Left ventricle myocardium inferior (tissue), 1 donor: Measurements from ENCODE around the gene GTF3C1. TPM values are rescaled to one million over a fixed set of nuclear protein-coding genes. Genes with fewer than 3 reads are reported as not detected.

ENCODE experiments used
- DNase-seq: peaks from one replicate; pipeline ENCODE4 v3.0.0-alpha.2; 2020
- H3K27ac ChIP-seq: fragments of 200-600 bp; replicated peaks from 2 replicates; pipeline ENCODE4 v1.8.0; 2021
- H3K27me3 ChIP-seq: fragments of 200-600 bp; 2 replicates; pipeline ENCODE4 v1.8.0; 2021; ENCODE audit warnings: low read depth
- H3K36me3 ChIP-seq: fragments of 200-600 bp; 2 replicates; pipeline ENCODE4 v1.8.0; 2021
- H3K4me1 ChIP-seq: fragments of 200-600 bp; 2 replicates; pipeline ENCODE4 v1.8.0; 2021
- H3K4me3 ChIP-seq: fragments of 200-600 bp; 2 replicates; pipeline ENCODE4 v1.8.0; 2021; ENCODE audit warnings: mild to moderate bottlenecking, moderate library complexity
- H3K9me3 ChIP-seq: fragments of 200-600 bp; replicated peaks from 2 replicates; pipeline ENCODE4 v1.8.0; 2021
- intact Hi-C: fragments of 100-400 bp; cut with micrococcal nuclease; formaldehyde crosslinking; loops from one replicate; pipeline ENCODE4 v1.11.0; 2022
- total RNA-seq: library from RNA; stranded (reverse); fragmentation: NEBNext Ultra II Directional; extraction: Animal tissue kit (Norgen Biotek cat#: 25700); gene quantifications from one replicate; pipeline ENCODE4 v1.2.1, GENCODE V29; 2021
- TF ChIP-seq, protein P1 (sequence below): fragments of 200-600 bp; IDR thresholded peaks from 2 replicates; pipeline ENCODE4 v1.8.0; 2021; ENCODE audit warnings: antibody characterized with exemption, mild to moderate bottlenecking, borderline replicate concordance
- donor health status: DM: no; HTN: yes; CAD: no; lungs with severe emphysema.

GTF3C1 gene
- total RNA-seq, 1 donor from 2014 or later = 46.9 TPM

DNA sequence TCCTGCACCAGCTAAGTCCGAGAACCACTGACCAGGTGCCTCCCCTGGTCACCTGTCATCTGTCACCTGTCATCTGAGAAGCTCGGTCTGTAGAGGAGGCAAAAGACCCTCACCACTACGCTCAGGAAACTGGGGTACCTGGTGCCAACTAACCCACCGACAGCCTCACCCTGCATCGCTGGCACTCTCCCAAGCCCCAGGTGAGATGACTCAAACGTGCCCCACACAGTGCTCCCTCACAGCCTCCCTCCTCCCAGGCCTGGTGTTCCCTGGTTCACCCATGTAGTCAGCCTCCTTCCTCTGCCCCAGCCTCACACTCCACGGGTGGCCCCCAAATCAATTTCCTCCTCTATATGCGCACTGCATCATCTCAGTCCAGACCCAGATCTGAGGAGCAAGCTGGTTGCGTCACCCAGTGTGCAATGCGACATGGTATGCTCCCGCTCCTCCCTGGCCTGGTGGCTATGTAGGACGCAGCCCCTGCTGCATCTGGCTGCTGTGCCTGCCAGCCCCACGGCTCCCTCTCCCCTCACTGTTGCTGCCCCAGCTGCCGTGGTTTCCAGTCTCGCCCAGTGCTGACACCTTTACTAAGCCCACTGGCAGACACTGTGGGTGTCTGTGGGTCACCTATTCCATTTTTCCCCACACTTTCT is 68.3 kb downstream of the GTF3C1 start:
- Histone ChIP-seq H3K36me3 (peaks cover 100% of the 10 kb centered on the region), H3K27ac (no peak overlapping the region), H3K4me1 (no peaks in the 10 kb centered on the region), H3K27me3 (no peaks in the 10 kb centered on the region), H3K9me3 (no peaks in the 10 kb centered on the region), H3K4me3 (no peak overlapping the region)
- TF ChIP-seq, protein P1, sequence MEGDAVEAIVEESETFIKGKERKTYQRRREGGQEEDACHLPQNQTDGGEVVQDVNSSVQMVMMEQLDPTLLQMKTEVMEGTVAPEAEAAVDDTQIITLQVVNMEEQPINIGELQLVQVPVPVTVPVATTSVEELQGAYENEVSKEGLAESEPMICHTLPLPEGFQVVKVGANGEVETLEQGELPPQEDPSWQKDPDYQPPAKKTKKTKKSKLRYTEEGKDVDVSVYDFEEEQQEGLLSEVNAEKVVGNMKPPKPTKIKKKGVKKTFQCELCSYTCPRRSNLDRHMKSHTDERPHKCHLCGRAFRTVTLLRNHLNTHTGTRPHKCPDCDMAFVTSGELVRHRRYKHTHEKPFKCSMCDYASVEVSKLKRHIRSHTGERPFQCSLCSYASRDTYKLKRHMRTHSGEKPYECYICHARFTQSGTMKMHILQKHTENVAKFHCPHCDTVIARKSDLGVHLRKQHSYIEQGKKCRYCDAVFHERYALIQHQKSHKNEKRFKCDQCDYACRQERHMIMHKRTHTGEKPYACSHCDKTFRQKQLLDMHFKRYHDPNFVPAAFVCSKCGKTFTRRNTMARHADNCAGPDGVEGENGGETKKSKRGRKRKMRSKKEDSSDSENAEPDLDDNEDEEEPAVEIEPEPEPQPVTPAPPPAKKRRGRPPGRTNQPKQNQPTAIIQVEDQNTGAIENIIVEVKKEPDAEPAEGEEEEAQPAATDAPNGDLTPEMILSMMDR = no peak
- DNase-seq = no peak
- intact Hi-C loops = no loop called here

DNA sequence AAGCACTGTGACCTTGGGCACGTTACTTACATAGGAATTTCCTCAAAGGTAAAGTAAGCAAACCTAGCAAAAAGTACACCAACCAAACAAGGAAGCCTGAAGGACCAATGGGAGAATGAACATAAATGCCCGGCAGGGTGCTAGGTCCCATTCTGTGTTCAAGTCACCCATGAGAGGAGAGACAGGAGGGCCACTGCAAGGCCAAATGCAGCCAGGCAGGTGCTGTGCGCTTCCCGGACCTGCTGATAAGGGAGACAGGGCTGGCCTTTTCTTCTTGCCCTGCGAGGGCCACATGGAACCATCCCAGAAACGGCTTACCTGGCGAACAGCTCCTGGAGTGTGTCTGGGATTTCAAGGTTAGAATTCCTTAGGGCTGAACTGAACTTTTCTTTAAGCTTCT is 69.0 kb downstream of the GTF3C1 start:
- intact Hi-C loops = no loop called here
- Histone ChIP-seq H3K36me3 (peaks cover 100% of the 10 kb centered on the region), H3K9me3 (no peaks in the 10 kb centered on the region), H3K27ac (no peak overlapping the region), H3K4me3 (no peak overlapping the region), H3K4me1 (no peaks in the 10 kb centered on the region), H3K27me3 (no peaks in the 10 kb centered on the region)
- DNase-seq = no peak
- TF ChIP-seq, protein P1 = no peak

DNA sequence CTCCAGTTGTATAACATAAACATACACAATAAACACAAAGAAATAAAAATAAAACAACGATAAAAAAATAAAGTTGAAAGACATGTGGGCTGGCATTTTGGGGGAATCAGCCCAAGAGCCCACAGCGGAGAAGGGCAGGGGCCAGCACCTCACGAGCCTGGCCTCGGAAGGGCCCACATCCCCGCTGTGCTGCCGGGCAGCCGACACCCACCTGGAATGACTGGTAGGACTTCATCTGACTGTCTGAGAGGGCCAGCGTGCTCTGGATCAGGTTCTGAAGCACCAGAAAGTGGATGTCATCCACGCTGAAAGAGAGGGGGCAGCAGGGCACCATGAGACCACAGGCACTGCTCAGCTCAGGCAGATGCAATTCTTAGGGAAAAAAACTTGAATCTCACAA is 73.5 kb downstream of the GTF3C1 start:
- peaks cover 1% of the 10 kb centered on the region for H3K4me1 ChIP-seq
- peaks cover 99% of the 10 kb centered on the region for H3K36me3 ChIP-seq
- TF ChIP-seq, protein P1 = no peak
- H3K4me3 ChIP-seq = no peak overlapping the region
- H3K9me3 ChIP-seq = no peaks in the 10 kb centered on the region
- no peak for DNase-seq
- intact Hi-C loops = no loop called here
- no peak overlapping the region for H3K27ac ChIP-seq
- no peaks in the 10 kb centered on the region for H3K27me3 ChIP-seq

DNA sequence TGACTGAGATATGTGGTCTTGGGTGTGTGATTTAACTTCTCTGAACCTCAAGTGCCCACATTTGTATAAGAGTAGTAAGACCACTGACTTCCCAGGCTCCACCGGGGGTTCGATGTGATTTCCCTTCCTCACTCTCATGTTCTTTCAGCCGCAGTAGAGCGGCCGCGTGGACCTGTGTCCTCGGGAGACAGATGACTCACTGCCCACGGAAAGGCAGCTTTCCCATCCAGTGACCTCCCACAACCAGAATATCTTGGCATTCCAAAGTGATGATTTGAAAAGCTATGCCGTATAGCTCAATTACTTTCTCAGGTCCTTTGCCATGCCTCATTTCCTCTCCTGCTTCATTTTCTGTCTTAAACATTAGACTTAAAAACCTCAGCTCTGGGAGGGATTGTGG is 74.2 kb downstream of the GTF3C1 start:
- Histone ChIP-seq H3K27ac (no peak overlapping the region), H3K36me3 (peaks cover 99% of the 10 kb centered on the region)
- TF ChIP-seq, protein P1 = no peak

DNA sequence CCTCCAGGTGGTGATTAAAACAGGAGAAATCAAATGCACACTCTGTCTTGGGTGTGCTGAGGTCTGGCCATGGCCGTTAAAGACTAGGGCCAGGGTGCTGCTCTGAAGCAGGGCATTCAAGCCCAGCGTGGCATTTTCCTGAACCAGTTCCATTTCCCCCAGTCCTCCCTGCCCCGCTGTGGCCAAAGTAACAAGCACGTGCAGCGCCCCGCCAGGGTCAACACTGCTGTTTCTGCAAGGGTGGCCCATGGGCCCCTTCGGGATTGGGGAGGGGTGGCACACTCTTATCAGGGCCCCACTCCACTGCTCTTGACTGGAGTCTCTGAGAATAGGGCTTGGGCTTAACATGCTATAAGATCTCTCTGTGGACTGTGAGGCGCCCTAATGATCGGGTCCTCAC is 74.8 kb downstream of the GTF3C1 start:
- no peak for DNase-seq
- Histone ChIP-seq H3K27ac (no peak overlapping the region), H3K4me3 (no peak overlapping the region), H3K9me3 (no peaks in the 10 kb centered on the region), H3K4me1 (peaks cover 12% of the 10 kb centered on the region), H3K36me3 (peaks cover 99% of the 10 kb centered on the region), H3K27me3 (no peaks in the 10 kb centered on the region)
- intact Hi-C loops = no loop called here
- TF ChIP-seq, protein P1 = no peak

More for the DNA sequence above, 74.2 kb downstream of the GTF3C1 start:
- intact Hi-C loops = no loop called here
- no peak overlapping the region for H3K4me3 ChIP-seq
- peaks cover 8% of the 10 kb centered on the region for H3K4me1 ChIP-seq
- no peak for DNase-seq
- no peaks in the 10 kb centered on the region for H3K27me3 ChIP-seq
- H3K9me3 ChIP-seq = no peaks in the 10 kb centered on the region
